A549 (cell line): ENCODE data around the gene CDK19. TPM values are rescaled to one million over a fixed set of nuclear protein-coding genes. Genes with fewer than 3 reads are reported as not detected.

Source experiments
- ATAC-seq, 2 experiments: fragments of 200-7000 bp in 1 of 2; fragments of >200 bp in 1 of 2; cut with Nextera tagmentation in 1 of 2; cut with Tn5 transposase in 1 of 2; 3 replicates each; pipeline versions ENCODE4 v1.8.0 to v1.9.1; 2018 to 2020; ENCODE audit warnings: mild to moderate bottlenecking in 1 of 2, moderate library complexity in 1 of 2
- CTCF ChIA-PET: fragments of 300-600 bp; sonication (Branson Sonifier 250); formaldehyde crosslinking; extraction: SDS; loops from one replicate; lab custom pipeline; 2021; ENCODE audit warnings: antibody characterized with exemption, inconsistent platforms; lab: Yijun Ruan, JAX
- POLR2A ChIA-PET: fragments of 350-600 bp; formaldehyde crosslinking; extraction: SDS; loops from one replicate; lab custom pipeline; 2021; ENCODE audit warnings: antibody characterized with exemption, inconsistent platforms; lab: Yijun Ruan, JAX
- DNase-seq, 2 experiments: peaks; one replicate each; pipeline versions ENCODE4 v3.0.0 to v3.0.0-alpha.2; 2011 to 2016; ENCODE audit warnings: low read depth in 1 of 2, low spot score in 1 of 2
- FAIRE-seq: peaks from 2 replicates; lab custom pipeline; 2011; peaks lifted over from hg19 to GRCh38; lab: Jason Lieb, UNC
- H3K27ac ChIP-seq, 2 experiments: fragments of >200 bp; sonication (Bioruptor Twin); formaldehyde crosslinking; 3 replicates each; pipeline ENCODE4 v1.5.1; 2016 to 2017
- H3K4me1 ChIP-seq: fragments of >200 bp; sonication (Bioruptor Twin); formaldehyde crosslinking; 3 replicates; pipeline ENCODE4 v1.6.1; 2016
- H3K4me2 ChIP-seq: fragments of >200 bp; sonication (Bioruptor Twin); formaldehyde crosslinking; 3 replicates; pipeline ENCODE4 v1.6.1; 2016
- H3K4me3 ChIP-seq: fragments of >200 bp; sonication (Bioruptor Twin); formaldehyde crosslinking; 3 replicates; pipeline ENCODE4 v1.5.1; 2016
- H3K9me3 ChIP-seq: fragments of >200 bp; sonication (Bioruptor Twin); formaldehyde crosslinking; 3 replicates; pipeline ENCODE4 v1.6.1; 2016
- CEBPB ChIP-seq, 2 experiments: fragments of >200 bp in 1 of 2; sonication (Bioruptor Twin) in 1 of 2; formaldehyde crosslinking in 1 of 2; IDR thresholded peaks; 2 replicates each; pipeline ENCODE4 v1.6.1; 2012 to 2016
- EHF ChIP-seq: fragments of 250-450 bp; sonication (Bioruptor Pico); IDR thresholded peaks from 2 replicates; pipeline ENCODE4 v1.5.0; 2020; ENCODE audit warnings: mild to moderate bottlenecking
- EP300 ChIP-seq, 2 experiments: fragments of >200 bp; sonication (Bioruptor Twin); formaldehyde crosslinking; IDR thresholded peaks; 2 replicates in 1 of 2; 3 replicates in 1 of 2; pipeline ENCODE4 v1.6.1; 2016 to 2017
- ESRRA ChIP-seq: fragments of 150-350 bp; IDR thresholded peaks from 2 replicates; pipeline ENCODE4 v1.6.1; 2014; ENCODE audit warnings: mild to moderate bottlenecking, low read length, borderline replicate concordance
- HDAC2 ChIP-seq: fragments of 200-600 bp; sonication (generic); IDR thresholded peaks from 2 replicates; pipeline ENCODE4 v1.6.1; 2016
- HOXB5 ChIP-seq: fragments of 250-450 bp; sonication (Bioruptor Pico); IDR thresholded peaks from 2 replicates; pipeline ENCODE4 v1.5.0; 2020; ENCODE audit warnings: mild to moderate bottlenecking, moderate library complexity
- MAFK ChIP-seq: fragments of 450-650 bp; IDR thresholded peaks from 2 replicates; pipeline ENCODE4 v1.6.1; 2014; ENCODE audit not compliant: partially characterized antibody
- RFX5 ChIP-seq: fragments of 450-650 bp; IDR thresholded peaks from 2 replicates; pipeline ENCODE4 v1.7.1; 2014; ENCODE audit warnings: antibody characterized with exemption, mild to moderate bottlenecking, moderate library complexity
- RNF2 ChIP-seq: fragments of 200-600 bp; sonication (generic); IDR thresholded peaks from 2 replicates; pipeline ENCODE4 v1.6.1; 2016; ENCODE audit warnings: low read depth, mild to moderate bottlenecking, antibody characterized with exemption, moderate library complexity, borderline replicate concordance
- SREBF2 ChIP-seq: fragments of 450-650 bp; IDR thresholded peaks from 2 replicates; pipeline ENCODE4 v1.6.1; 2014; ENCODE audit warnings: mild to moderate bottlenecking, moderate library complexity
- ZC3H11A ChIP-seq: fragments of 450-650 bp; IDR thresholded peaks from 2 replicates; pipeline ENCODE4 v1.6.1; 2014; ENCODE audit warnings: antibody characterized with exemption, mild to moderate bottlenecking
- ZSCAN20 ChIP-seq: fragments of 250-450 bp; sonication (Bioruptor Pico); IDR thresholded peaks from 2 replicates; pipeline ENCODE4 v1.8.0; 2022; ENCODE audit warnings: mild to moderate bottlenecking, moderate library complexity
- WGBS: methylation state at CpG from one replicate; pipeline ENCODE4 v1.1.6; 2017; ENCODE audit errors: missing lambda C conversion rate; 5-methylcytosine and 5-hydroxymethylcytosine counted together
- polyA plus RNA-seq, 4 experiments: library from polyadenylated mRNA; depleted of rRNA in 3 of 4; stranded (reverse); fragments of >200 nt; fragmentation: RNase III in 1 of 4; extraction: RNeasy Plus Mini Kit Qiagen cat#74134 plus additional on column Dnase treatment in 1 of 4; gene quantifications; 2 replicates in 3 of 4; 3 replicates in 1 of 4; pipeline ENCODE4 v1.2.3, GENCODE V29; 2011 to 2017
- TF ChIP-seq, protein P1 (sequence below): fragments of 450-650 bp; IDR thresholded peaks from 2 replicates; pipeline ENCODE4 v1.6.1; 2014; ENCODE audit warnings: antibody characterized with exemption
- TF ChIP-seq, protein P2 (sequence below): fragments of 250-450 bp; sonication (Bioruptor Pico); IDR thresholded peaks from 2 replicates; pipeline ENCODE4 v1.5.0; 2021; ENCODE audit warnings: mild to moderate bottlenecking, moderate library complexity, borderline replicate concordance
- TF ChIP-seq, protein P3 (sequence below): fragments of >200 bp; sonication (Bioruptor Twin); formaldehyde crosslinking; IDR thresholded peaks from 3 replicates; pipeline ENCODE4 v1.6.1; 2016
- TF ChIP-seq, protein P4 (sequence below): fragments of 150-350 bp; IDR thresholded peaks from 2 replicates; pipeline ENCODE4 v1.6.1; 2014; ENCODE audit warnings: low read depth, mild to moderate bottlenecking, low read length

The CDK19 gene
- polyA plus RNA-seq, 2 of the 4 experiments (the other 2 are of a cell fraction): 7.1 to 18.6 TPM

DNA sequence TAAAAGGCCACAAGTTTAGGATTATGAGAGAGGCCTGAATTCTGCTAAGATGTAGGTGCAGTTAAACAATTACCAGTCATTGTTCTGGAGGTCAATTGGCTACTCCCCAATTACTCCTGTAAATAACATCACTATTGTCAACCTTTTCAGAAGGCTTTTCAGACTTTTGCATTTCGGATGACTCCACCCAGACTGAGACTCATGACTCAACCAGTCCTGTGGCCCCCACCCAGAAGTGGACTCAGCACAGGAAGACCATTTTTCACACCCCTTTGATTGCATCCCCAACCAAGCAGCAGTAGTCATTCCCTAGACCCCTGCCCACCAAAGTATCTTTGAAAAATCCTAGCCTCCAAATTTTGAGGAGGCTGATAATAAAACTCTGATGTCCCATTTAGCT, 199.5 kb downstream of the CDK19 start:
- CTCF ChIA-PET: no interaction called here
- no peak overlapping the region for H3K27ac ChIP-seq
- no peak for DNase-seq
- 0 out of 3 replicates have a peak, but pooled peaks cover 8% of the 10 kb centered on the region for H3K4me1 ChIP-seq
- H3K4me3 ChIP-seq: no peak overlapping the region
- no peak overlapping the region for H3K4me2 ChIP-seq
- WGBS: 67% methylated on average over 1 of the region's 1 CpG
- no peak for TF ChIP-seq ESRRA
- TF ChIP-seq, protein P1, sequence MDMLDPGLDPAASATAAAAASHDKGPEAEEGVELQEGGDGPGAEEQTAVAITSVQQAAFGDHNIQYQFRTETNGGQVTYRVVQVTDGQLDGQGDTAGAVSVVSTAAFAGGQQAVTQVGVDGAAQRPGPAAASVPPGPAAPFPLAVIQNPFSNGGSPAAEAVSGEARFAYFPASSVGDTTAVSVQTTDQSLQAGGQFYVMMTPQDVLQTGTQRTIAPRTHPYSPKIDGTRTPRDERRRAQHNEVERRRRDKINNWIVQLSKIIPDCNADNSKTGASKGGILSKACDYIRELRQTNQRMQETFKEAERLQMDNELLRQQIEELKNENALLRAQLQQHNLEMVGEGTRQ: no peak
- TF ChIP-seq CEBPB (IDR thresholded peaks at IDR 0.05): no peak
- TF ChIP-seq SREBF2: no peak
- TF ChIP-seq ZSCAN20: no peak
- TF ChIP-seq EHF (CRISPR knock-in tag): no peak
- TF ChIP-seq RNF2: no peak
- no peak for TF ChIP-seq ZC3H11A
- TF ChIP-seq, protein P2, sequence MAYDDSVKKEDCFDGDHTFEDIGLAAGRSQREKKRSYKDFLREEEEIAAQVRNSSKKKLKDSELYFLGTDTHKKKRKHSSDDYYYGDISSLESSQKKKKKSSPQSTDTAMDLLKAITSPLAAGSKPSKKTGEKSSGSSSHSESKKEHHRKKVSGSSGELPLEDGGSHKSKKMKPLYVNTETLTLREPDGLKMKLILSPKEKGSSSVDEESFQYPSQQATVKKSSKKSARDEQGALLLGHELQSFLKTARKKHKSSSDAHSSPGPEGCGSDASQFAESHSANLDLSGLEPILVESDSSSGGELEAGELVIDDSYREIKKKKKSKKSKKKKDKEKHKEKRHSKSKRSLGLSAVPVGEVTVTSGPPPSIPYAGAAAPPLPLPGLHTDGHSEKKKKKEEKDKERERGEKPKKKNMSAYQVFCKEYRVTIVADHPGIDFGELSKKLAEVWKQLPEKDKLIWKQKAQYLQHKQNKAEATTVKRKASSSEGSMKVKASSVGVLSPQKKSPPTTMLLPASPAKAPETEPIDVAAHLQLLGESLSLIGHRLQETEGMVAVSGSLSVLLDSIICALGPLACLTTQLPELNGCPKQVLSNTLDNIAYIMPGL (CRISPR knock-in tag): no peak
- TF ChIP-seq MAFK: no peak
- TF ChIP-seq HOXB5 (CRISPR knock-in tag): no peak
- no peak for TF ChIP-seq HDAC2
- FAIRE-seq: no peak
- H3K9me3 ChIP-seq: no peaks in the 10 kb centered on the region
- no peak for ATAC-seq
- POLR2A ChIA-PET: no interaction called here

DNA sequence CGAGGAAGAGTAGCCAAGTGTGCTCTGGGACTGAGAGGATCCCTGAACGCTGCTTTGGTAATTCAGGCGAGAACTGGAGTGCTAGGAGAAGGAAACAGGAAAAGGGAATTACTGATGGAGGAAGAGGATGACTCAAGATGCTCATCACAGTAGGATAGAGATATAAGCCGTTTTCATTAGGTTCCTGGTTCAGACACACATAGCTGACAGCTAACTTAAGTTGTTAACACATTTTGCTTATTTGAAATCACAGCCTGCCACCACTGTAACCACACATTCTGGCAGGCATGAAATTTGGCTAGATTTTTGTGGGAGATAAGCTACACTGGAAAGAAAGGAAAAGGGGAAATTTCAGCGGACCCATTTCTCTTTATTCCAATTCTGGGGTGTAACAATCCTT, 200.7 kb downstream of the CDK19 start:
- ATAC-seq: no peak
- Histone ChIP-seq H3K4me3 (no peak overlapping the region), H3K4me2 (no peak overlapping the region), H3K27ac (no peak overlapping the region), H3K9me3 (no peaks in the 10 kb centered on the region), H3K4me1 (0 out of 3 replicates have a peak, but pooled peaks cover 7% of the 10 kb centered on the region)
- POLR2A ChIA-PET: no interaction called here
- WGBS: 77% methylated on average over 5 of the region's 5 CpGs
- DNase-seq: no peak
- no peak for FAIRE-seq
- TF ChIP-seq, protein P2 (CRISPR knock-in tag): no peak
- TF ChIP-seq EP300 (IDR thresholded peaks at IDR 0.05): no peak
- TF ChIP-seq, protein P3, sequence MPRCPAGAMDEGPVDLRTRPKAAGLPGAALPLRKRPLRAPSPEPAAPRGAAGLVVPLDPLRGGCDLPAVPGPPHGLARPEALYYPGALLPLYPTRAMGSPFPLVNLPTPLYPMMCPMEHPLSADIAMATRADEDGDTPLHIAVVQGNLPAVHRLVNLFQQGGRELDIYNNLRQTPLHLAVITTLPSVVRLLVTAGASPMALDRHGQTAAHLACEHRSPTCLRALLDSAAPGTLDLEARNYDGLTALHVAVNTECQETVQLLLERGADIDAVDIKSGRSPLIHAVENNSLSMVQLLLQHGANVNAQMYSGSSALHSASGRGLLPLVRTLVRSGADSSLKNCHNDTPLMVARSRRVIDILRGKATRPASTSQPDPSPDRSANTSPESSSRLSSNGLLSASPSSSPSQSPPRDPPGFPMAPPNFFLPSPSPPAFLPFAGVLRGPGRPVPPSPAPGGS: no peak
- CTCF ChIA-PET: interaction anchor here (0.6 to 0.9 kb wide), 3 partner anchors 98 to 1947 kb away, joined by 3 read pairs; partner anchors contain the start of gene CDK19

DNA sequence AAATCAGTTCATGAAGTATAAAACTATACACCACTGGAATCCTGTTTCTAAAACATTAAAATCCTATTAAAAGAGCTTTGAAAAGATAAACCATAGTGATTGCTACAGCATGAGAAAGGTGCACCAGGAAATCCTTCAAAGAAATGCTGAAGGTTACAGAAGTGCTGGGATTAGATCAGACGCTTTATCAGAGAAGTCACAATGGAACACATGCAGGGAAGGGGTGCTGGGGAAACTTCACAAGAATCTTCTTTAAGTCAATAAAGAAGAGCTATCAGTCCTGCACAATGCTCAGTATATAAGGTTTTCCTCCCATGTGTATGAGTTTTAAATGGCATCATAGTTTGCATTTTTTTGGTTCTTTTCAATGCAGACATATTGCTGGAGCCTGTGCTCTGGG, 201.2 kb downstream of the CDK19 start:
- 0 out of 3 replicates have a peak, but pooled peaks cover 3% of the 10 kb centered on the region for H3K4me1 ChIP-seq
- no peaks in the 10 kb centered on the region for H3K9me3 ChIP-seq
- DNase-seq: no peak
- TF ChIP-seq, protein P4, sequence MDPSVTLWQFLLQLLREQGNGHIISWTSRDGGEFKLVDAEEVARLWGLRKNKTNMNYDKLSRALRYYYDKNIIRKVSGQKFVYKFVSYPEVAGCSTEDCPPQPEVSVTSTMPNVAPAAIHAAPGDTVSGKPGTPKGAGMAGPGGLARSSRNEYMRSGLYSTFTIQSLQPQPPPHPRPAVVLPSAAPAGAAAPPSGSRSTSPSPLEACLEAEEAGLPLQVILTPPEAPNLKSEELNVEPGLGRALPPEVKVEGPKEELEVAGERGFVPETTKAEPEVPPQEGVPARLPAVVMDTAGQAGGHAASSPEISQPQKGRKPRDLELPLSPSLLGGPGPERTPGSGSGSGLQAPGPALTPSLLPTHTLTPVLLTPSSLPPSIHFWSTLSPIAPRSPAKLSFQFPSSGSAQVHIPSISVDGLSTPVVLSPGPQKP: no peak
- TF ChIP-seq RFX5 (no peak), EP300 (IDR thresholded peaks at IDR 0.05) (no peak)
- WGBS: 97% methylated on average over 1 of the region's 1 CpG
- H3K4me3 ChIP-seq: no peak overlapping the region
- no peak for ATAC-seq
- no peak overlapping the region for H3K4me2 ChIP-seq
- ChIA-PET CTCF (interaction anchor here (0.6 to 0.9 kb wide), 2 partner anchors 99 to 201 kb away, joined by 3 read pairs; partner anchors contain the start of gene CDK19), POLR2A (no interaction called here)
- no peak for FAIRE-seq
- H3K27ac ChIP-seq: no peak overlapping the region
